Keratinocyte (primary cell): Measurements from ENCODE around the gene CLDN24.

ENCODE experiments used
- EZH2 ChIP-seq: IDR thresholded peaks from one replicate; pipeline ENCODE4 v1.6.1; 2012; ENCODE audit warnings: inconsistent platforms, mild to moderate bottlenecking, low read length, moderate library complexity
- TF ChIP-seq, protein P1 (sequence below), 3 experiments: IDR thresholded peaks in 1 of 3; conservative IDR thresholded peaks in 1 of 3; optimal IDR thresholded peaks in 1 of 3; 2 replicates in 2 of 3; 3 replicates in 1 of 3; pipeline versions ENCODE3 to v1.5.1; 2011; ENCODE audit warnings: low read length in 3 of 3, mild to moderate bottlenecking in 3 of 3, moderate library complexity in 2 of 3, control low read depth in 1 of 3, inconsistent platforms in 1 of 3; ENCODE audit not compliant: insufficient read depth in 2 of 3; ENCODE audit errors: extremely low read depth in 1 of 3

- TF ChIP-seq, protein P1, sequence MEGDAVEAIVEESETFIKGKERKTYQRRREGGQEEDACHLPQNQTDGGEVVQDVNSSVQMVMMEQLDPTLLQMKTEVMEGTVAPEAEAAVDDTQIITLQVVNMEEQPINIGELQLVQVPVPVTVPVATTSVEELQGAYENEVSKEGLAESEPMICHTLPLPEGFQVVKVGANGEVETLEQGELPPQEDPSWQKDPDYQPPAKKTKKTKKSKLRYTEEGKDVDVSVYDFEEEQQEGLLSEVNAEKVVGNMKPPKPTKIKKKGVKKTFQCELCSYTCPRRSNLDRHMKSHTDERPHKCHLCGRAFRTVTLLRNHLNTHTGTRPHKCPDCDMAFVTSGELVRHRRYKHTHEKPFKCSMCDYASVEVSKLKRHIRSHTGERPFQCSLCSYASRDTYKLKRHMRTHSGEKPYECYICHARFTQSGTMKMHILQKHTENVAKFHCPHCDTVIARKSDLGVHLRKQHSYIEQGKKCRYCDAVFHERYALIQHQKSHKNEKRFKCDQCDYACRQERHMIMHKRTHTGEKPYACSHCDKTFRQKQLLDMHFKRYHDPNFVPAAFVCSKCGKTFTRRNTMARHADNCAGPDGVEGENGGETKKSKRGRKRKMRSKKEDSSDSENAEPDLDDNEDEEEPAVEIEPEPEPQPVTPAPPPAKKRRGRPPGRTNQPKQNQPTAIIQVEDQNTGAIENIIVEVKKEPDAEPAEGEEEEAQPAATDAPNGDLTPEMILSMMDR (optimal IDR thresholded peaks at IDR 0.05 in 1 of 3, IDR thresholded peaks at IDR 0.05 in 1 of 3, conservative IDR thresholded peaks at IDR 0.05 in 1 of 3; ENCODE audit: extremely low read depth in 1 of 3, insufficient read depth in 2 of 3, low read length in 3 of 3), result no peak
- no peak for TF ChIP-seq EZH2
Observed at GRCh38 chr4:183299464-183299863, 22.8 kb downstream of the CLDN24 start.
